ENCODE measurements around the gene MYO16. TPM values are rescaled to one million over a fixed set of nuclear protein-coding genes. Genes with fewer than 3 reads are reported as not detected.

Gene MYO16
- total and polyA plus RNA-seq, 2 of the 4 experiments (the other 2 are of a cell fraction), result under 0.01 to 0.03 TPM

GRCh38 chr13:109215377-109215776 lies 586.0 kb downstream of the MYO16 start:
- no peak overlapping the region for H2BK120ac ChIP-seq (ENCODE audit: low read depth, low read length)
- no CpG with 5 or more reads among the region's 2 CpGs for WGBS, 2 experiments (ENCODE audit: extremely low coverage in 2 of 2, insufficient read length in 1 of 2)
- BruUV-seq (replicated peaks), result no TSS peak
- POLR2A ChIA-PET (ENCODE audit: unreplicated experiment), result no interaction called here
- no peak overlapping the region for H3K27ac ChIP-seq (ENCODE audit: insufficient read depth, low read length)
- H4K91ac ChIP-seq (ENCODE audit: insufficient read depth, low read depth, low read length), result no peak overlapping the region
- TF ChIP-seq CHD1 (IDR thresholded peaks at IDR 0.05; ENCODE audit: low read depth, low read length), result no peak
- TF ChIP-seq, protein P1, sequence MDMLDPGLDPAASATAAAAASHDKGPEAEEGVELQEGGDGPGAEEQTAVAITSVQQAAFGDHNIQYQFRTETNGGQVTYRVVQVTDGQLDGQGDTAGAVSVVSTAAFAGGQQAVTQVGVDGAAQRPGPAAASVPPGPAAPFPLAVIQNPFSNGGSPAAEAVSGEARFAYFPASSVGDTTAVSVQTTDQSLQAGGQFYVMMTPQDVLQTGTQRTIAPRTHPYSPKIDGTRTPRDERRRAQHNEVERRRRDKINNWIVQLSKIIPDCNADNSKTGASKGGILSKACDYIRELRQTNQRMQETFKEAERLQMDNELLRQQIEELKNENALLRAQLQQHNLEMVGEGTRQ (IDR thresholded peaks at IDR 0.05; ENCODE audit: low read depth, low read length), result no peak
- no peak for TF ChIP-seq SMC3 (IDR thresholded peaks at IDR 0.05; ENCODE audit: low read depth, low read length)
- TF ChIP-seq BHLHE40 (IDR thresholded peaks at IDR 0.05; ENCODE audit: low read depth, low read length), result no peak
- TF ChIP-seq MAFK (IDR thresholded peaks at IDR 0.05; ENCODE audit: low read depth, low read length), result no peak
- no peak for TF ChIP-seq CEBPB (IDR thresholded peaks at IDR 0.05; ENCODE audit: low read depth, low read length)
- no peak for TF ChIP-seq RFX5 (IDR thresholded peaks at IDR 0.05; ENCODE audit: low read depth, low read length)
- no peak for TF ChIP-seq MAZ (IDR thresholded peaks at IDR 0.05; ENCODE audit: borderline replicate concordance, low read depth, low read length)
- TF ChIP-seq, protein P2, sequence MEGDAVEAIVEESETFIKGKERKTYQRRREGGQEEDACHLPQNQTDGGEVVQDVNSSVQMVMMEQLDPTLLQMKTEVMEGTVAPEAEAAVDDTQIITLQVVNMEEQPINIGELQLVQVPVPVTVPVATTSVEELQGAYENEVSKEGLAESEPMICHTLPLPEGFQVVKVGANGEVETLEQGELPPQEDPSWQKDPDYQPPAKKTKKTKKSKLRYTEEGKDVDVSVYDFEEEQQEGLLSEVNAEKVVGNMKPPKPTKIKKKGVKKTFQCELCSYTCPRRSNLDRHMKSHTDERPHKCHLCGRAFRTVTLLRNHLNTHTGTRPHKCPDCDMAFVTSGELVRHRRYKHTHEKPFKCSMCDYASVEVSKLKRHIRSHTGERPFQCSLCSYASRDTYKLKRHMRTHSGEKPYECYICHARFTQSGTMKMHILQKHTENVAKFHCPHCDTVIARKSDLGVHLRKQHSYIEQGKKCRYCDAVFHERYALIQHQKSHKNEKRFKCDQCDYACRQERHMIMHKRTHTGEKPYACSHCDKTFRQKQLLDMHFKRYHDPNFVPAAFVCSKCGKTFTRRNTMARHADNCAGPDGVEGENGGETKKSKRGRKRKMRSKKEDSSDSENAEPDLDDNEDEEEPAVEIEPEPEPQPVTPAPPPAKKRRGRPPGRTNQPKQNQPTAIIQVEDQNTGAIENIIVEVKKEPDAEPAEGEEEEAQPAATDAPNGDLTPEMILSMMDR (conservative IDR thresholded peaks at IDR 0.05; ENCODE audit: low read depth, low read length), result no peak
- TF ChIP-seq MXI1 (IDR thresholded peaks at IDR 0.05; ENCODE audit: borderline replicate concordance, low read depth, low read length), result no peak
- TF ChIP-seq POLR2A (IDR thresholded peaks at IDR 0.05; ENCODE audit: low read depth, low read length), result no peak
- TF ChIP-seq NFE2L2 (IDR thresholded peaks at IDR 0.05; ENCODE audit: low read depth, low read length), result no peak
- TF ChIP-seq RAD21 (IDR thresholded peaks at IDR 0.05; ENCODE audit: low read length), result no peak
- no peak for TF ChIP-seq FOS (IDR thresholded peaks at IDR 0.05; ENCODE audit: low read depth, low read length)
- TF ChIP-seq ELK1 (IDR thresholded peaks at IDR 0.05; ENCODE audit: borderline replicate concordance, low read depth, low read length), result no peak
- no peak for TF ChIP-seq RCOR1 (IDR thresholded peaks at IDR 0.05; ENCODE audit: insufficient replicate concordance, low read length)
- intact Hi-C loops (cut with micrococcal nuclease) (no loop called here), in situ Hi-C loops (cut with MboI; ENCODE audit: low sequenced_read_pairs) (no loop called here), dilution Hi-C loops (cut with HindIII; ENCODE audit: low sequenced_read_pairs, unreplicated experiment) (no loop called here)
- CTCF ChIA-PET, result interaction anchor here (1.3 kb wide), 1 partner anchor 10 kb away, joined by 5 read pairs; no protein-coding TSS in a partner anchor
- H3K79me1 ChIP-seq (ENCODE audit: low read depth in 1 of 2, low read length in 2 of 2), result no peaks in the 10 kb centered on the region
- H2AK9ac ChIP-seq (replicated peaks; ENCODE audit: low read depth, low read length, poor library complexity), result no peak overlapping the region
- no peak for DNase-seq
- no peaks in the 10 kb centered on the region; the same call in 1 of the 2 replicates for H3K9me1 ChIP-seq (ENCODE audit: insufficient read depth, low read length)
- no peak overlapping the region for H3K14ac ChIP-seq (replicated peaks; ENCODE audit: low read depth, low read length)
- no peaks in the 10 kb centered on the region for H4K20me1 ChIP-seq (ENCODE audit: insufficient read depth, low read length)
- no peaks in the 10 kb centered on the region for H3K27me3 ChIP-seq (ENCODE audit: control insufficient read depth, insufficient read depth, low read length)
- no peak overlapping the region for H3K9ac ChIP-seq (ENCODE audit: low read depth, low read length)
- H2BK5ac ChIP-seq (ENCODE audit: low read depth, low read length, poor library complexity, severe bottlenecking), result no peak overlapping the region
- H3K4me3 ChIP-seq (ENCODE audit: insufficient read depth, low read depth, low read length), result no peak overlapping the region
- H2BK15ac ChIP-seq (ENCODE audit: low read depth, low read length), result peak overlapping the region; percentile 43; the same call in 1 of the 3 replicates
- H3K23ac ChIP-seq (ENCODE audit: low read depth, low read length), result no peak overlapping the region
- H4K5ac ChIP-seq (ENCODE audit: low read depth, low read length), result no peak overlapping the region
- no peak overlapping the region for H3K4ac ChIP-seq (ENCODE audit: low read depth, low read length)
- no peak for ATAC-seq (ENCODE audit: low read depth)
- no peak overlapping the region for H4K8ac ChIP-seq (ENCODE audit: low read depth in 2 of 2, low read length in 2 of 2)
- H3K56ac ChIP-seq (ENCODE audit: extremely low read depth, insufficient read depth, low read length), result no peak overlapping the region
- H3K18ac ChIP-seq (ENCODE audit: low read depth, low read length), result no peak overlapping the region
- no peak overlapping the region for H2AFZ ChIP-seq (replicated peaks; ENCODE audit: low read length, poor library complexity)
- no peak overlapping the region for H2BK20ac ChIP-seq (ENCODE audit: low read depth, low read length)
- no peaks in the 10 kb centered on the region for H3K9me3 ChIP-seq (ENCODE audit: control insufficient read depth, insufficient read depth, low read length)
- H3K4me1 ChIP-seq (ENCODE audit: control insufficient read depth, insufficient read depth, low read length), result no peaks in the 10 kb centered on the region
- H3K4me2 ChIP-seq (ENCODE audit: low read depth, low read length), result no peak overlapping the region
- H2AK5ac ChIP-seq (ENCODE audit: low read depth, low read length), result no peak overlapping the region
- H3K36me3 ChIP-seq (ENCODE audit: control insufficient read depth, insufficient read depth, low read length), result no peaks in the 10 kb centered on the region
